Midbrain (tissue), 1 donor: ENCODE measurements around the gene CNTD1.
"Not testable (repeated sequence)": the region's sequence is repeated elsewhere in the genome, so short reads cannot be mapped to it uniquely, and the experiment has no call there.

Experiments
- DNase-seq: peaks from one replicate; lab custom pipeline; 2025; lab: John Stamatoyannopoulos, UW

The CNTD1 gene

GRCh38 chr17:42845556-42845917, 46.9 kb downstream of the CNTD1 start:
- DNase-seq, result no peak

GRCh38 chr17:42845918-42846593, 47.4 kb downstream of the CNTD1 start:
- DNase-seq, result no peak

DNA sequence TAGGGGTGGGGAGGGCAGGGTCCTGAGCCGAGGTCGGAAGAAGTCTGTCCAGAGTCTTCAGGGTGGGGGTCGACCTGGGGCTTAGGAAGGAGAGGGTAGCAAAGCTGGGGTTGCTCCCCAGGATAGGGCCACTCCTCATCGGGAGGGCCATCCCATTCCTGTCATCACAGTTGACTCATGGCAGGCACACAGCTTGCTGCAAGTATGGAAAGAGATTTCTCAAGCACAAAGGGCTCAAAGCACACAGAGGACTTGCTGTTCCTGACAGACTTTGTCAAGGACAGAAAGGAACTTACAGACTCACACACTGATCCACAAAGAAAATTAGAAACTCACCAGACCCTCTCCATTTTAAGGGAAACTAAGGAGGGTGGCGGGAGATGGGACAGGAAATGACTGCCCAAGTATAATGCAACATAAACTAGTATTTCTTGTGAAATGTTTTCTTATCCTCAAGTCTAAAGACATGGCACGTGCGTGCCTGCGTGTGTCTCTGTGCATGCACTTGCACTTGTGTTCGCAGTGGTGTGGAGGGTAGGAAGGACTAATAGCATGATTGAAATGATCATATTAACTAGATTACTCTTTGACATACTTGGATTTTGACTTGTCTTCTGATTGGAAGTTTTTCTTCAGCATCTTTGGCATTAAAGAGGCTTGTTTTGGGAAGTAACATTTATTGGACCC, 48.1 kb downstream of the CNTD1 start:
- no peak for DNase-seq

- no peak for DNase-seq
These were observed 49.4 kb downstream of the CNTD1 start for GRCh38 chr17:42848093-42848492.

DNA sequence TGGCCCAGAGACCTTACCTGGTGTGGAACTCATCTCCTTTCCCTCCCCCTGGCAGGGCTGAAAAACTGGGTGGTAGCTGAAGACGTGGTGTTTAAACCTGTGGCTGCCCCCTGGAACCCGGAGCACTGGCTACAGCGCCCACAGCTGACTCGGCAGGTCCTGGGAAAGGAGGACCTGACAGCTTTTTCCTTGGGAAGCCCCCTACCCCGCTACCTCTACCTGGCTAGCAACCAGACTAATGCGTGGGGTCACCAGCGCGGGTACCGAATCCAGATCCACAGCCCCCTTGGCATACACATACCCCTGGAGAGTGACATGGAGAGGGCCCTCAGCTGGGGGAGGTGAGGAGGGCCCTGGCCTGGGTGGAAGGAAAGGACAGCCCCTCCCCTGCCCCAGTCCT, 50.4 kb downstream of the CNTD1 start:
- DNase-seq, result no peak

- no peak for DNase-seq
These were observed 51.0 kb downstream of the CNTD1 start for GRCh38 chr17:42849451-42850181.

DNA sequence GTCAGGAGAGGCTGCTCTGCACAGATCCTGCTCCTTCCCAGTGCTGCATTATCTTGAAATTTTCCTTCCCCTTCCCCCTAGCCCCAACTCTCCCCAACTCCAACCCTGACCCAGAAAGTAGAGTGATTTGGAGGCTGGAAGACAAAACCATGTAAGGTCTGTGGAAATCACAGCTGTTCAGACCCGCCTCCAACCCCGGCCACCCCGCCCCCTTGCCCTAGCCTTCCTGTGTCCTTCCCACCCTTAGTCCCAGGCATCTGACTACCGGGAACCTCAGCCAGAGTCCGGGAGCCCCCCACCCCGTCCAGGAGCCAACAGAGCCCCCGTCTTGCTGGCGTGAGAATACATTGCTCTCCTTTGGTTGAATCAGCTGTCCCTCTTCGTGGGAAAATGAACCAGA, 52.3 kb downstream of the CNTD1 start, which contains the start of gene AOC3:
AOC3 (plus strand) TSS at position 246 of the 400 bp plus-strand sequence; CDS start at position 391, 145 bp downstream.
- DNase-seq, result no peak

- not testable (repeated sequence) for DNase-seq
These were observed 52.9 kb downstream of the CNTD1 start for GRCh38 chr17:42851371-42852240.

DNA sequence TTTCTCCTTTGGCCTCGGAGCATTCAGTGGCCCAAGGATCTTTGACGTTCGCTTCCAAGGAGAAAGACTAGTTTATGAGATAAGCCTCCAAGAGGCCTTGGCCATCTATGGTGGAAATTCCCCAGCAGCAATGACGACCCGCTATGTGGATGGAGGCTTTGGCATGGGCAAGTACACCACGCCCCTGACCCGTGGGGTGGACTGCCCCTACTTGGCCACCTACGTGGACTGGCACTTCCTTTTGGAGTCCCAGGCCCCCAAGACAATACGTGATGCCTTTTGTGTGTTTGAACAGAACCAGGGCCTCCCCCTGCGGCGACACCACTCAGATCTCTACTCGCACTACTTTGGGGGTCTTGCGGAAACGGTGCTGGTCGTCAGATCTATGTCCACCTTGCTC, 53.7 kb downstream of the CNTD1 start:
- DNase-seq, result no peak

GRCh38 chr17:42853004-42853403, 54.3 kb downstream of the CNTD1 start:
- no peak for DNase-seq

GRCh38 chr17:42853597-42853967, 54.9 kb downstream of the CNTD1 start:
- DNase-seq, result no peak

GRCh38 chr17:42853968-42854790, 55.5 kb downstream of the CNTD1 start:
- no peak for DNase-seq

- DNase-seq, result no peak
These were observed 56.5 kb downstream of the CNTD1 start for GRCh38 chr17:42855048-42855596.

DNA sequence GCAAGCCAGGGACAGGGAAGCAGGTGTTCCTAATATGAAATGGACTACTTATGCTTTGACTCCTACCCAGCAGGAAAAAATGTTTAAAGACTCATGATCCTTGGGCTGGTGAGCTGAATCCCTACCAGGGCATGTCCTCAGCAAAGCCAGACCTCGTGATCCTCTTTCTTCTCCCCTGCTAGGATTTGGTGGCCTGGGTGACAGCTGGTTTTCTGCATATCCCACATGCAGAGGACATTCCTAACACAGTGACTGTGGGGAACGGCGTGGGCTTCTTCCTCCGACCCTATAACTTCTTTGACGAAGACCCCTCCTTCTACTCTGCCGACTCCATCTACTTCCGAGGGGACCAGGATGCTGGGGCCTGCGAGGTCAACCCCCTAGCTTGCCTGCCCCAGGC, 57.4 kb downstream of the CNTD1 start:
- not testable (repeated sequence) for DNase-seq

- DNase-seq, result not testable (repeated sequence)
These were observed 57.9 kb downstream of the CNTD1 start for GRCh38 chr17:42856516-42856915.

- DNase-seq, result no peak
These were observed 58.7 kb downstream of the CNTD1 start for GRCh38 chr17:42857389-42857788.
